GM19328 (cell line): Measurements from ENCODE around the gene SAXO1.
"Not testable (repeated sequence)": the region's sequence is repeated elsewhere in the genome, so short reads cannot be mapped to it uniquely, and the experiment has no call there.

Experiments used
- ATAC-seq: cut with Tn5 transposase; IDR thresholded peaks from one replicate; pipeline ENCODE4 v1.9.1; 2021; ENCODE audit warnings: mild to moderate bottlenecking, moderate library complexity; ENCODE audit not compliant: unreplicated experiment

SAXO1 gene

DNA sequence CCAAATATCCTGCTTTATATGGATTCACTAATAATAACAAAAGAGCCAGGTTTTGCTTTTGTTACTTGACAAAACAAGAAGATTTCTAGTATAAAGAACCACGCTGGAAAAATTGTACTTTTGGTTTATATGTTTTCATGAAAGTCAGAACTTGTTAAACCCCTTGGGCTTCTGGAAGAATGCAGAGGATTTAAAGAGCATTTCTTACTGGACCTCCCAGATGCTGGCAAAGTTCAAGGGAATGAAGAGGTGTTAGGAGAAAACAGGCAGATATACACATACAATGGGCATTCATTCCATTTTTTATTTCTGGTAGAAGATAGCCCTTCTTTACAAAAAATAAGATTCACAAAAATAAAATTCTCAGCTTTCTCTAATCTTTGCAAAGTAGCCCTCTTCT, 61.1 kb downstream of the SAXO1 start:
- no peak for ATAC-seq

DNA sequence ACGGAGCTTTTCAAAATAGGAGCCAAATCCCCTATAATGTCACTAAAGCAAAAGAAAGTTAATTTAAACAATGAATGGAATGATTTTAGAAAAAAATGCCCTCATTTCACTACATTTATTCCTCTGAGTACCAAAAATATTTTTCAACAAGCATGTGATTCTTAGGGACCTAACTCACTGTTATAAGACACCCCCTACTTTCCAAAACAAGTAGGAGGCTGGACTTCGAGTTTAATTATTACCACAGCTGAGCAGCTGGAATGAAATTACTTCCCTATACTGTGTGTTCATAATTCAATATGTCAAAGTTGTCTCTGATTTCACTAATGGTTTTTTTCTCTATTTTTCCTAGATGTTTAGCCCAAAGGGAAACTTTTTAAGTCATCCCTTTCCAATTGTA, 61.6 kb downstream of the SAXO1 start:
- ATAC-seq: no peak

DNA sequence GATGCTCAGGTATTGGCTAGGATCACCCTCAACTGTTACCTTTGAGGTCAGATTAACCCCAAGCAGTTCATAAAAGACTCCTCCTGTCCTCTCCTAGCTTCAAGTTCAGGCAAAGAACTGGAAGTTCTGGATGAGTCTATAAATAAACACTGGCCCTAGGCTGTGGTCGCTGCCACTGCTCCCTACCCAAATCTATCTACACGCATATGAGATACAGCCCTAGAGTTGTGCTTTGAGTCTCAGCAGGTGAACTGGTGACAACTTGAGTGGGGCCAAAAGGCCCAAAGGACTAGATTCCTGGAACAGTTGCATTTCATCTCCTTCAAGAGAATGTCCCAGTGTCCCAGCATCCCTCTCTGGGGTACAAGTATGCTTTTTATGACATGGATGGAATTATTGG, 62.6 kb downstream of the SAXO1 start:
- ATAC-seq: no peak

DNA sequence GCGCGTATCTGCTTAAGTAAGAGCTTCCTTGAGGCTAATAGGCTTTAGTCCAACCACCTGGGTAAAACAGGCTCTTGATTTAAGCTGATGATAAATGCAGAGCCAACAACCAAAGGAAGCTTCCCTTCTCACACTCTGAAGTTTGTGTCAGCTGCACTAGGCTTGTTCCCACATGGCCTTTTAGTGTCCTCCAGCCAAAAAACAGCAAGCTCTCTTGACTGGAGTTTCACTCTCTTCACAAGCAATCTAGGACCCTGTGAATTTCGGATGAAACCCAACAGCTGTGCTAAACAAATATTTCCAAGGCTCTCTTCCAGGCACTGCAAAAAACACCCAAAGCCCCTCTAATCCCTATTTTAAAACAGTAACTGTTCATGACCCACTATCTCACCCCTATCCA, 63.9 kb downstream of the SAXO1 start:
- no peak for ATAC-seq

DNA sequence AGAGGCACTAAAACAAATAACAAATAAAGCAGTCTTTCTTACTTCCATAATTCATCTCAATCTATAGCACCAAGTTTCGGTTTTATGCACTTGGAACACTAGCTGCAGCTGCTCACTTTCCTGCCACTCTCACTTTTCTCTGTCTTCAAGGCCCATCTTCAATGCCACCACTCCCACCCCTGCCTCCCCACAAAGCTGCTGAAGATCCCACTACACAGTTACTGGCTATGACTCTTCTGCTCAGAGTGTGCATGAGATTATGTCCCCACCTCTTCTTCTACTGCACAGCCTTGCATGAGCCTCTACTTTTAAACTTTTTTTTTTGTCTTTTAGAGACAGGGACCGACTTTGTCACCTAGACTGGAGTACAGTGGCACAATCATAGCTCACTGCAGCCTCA, 77.4 kb downstream of the SAXO1 start:
- no peak for ATAC-seq

DNA sequence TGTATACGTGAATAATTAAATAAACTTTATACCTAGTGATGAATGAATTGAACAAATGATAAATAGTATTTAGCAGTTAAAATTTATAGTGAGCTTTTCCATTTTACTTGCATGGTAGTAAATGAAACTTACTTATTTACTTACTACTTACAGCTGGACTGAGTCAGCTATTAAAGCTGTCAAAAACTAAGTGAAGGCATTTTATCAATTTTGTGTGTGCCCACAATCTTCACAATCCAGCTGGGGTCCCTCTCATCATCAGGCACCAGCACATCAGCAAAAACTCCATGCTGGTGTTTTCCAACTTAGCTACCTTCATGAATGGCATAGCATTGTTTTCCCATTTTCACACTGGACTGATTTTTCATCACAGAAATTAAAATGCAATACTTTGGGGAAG, 81.1 kb downstream of the SAXO1 start:
- no peak for ATAC-seq

DNA sequence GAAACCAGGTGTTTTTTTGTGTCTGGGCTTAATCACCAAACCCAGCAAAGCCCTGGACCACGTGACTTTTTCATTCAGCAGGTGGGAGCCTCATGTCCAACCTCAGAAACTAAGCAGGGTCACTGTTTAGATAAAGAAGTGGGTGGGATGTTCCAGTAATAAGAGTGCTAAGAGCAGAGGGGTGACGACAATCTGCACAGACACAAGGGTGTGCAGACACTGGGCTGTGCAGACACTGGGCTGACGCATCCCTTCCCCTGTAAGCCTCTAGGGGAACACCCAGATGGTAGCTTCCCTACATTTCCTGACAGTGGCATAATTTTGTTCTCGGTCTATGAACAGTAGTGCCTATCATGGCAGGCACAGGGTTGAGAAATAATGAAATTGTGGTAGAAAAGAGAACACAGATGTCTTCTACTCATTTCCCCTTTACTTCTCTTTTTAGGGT, 85.1 kb downstream of the SAXO1 start:
- ATAC-seq: no peak

DNA sequence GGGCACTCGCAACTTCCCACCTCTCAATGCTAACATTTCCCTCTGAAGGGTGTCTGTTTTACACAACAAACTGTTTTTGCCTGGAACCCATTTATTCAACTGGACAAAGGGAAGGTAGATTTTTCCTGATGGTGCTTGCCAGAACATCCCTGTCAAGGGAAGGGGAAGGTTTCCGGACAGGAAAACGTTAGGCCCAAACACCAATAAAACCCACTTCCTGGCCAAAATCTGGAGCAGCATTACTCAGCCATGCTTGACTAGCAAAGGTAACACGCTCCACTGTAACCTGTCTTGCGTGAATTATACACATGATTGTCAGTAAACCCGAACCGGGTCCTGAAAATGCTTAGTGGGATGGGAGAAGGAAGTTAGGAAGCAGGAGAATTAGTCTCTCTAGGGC, 90.2 kb downstream of the SAXO1 start:
- ATAC-seq: no peak

DNA sequence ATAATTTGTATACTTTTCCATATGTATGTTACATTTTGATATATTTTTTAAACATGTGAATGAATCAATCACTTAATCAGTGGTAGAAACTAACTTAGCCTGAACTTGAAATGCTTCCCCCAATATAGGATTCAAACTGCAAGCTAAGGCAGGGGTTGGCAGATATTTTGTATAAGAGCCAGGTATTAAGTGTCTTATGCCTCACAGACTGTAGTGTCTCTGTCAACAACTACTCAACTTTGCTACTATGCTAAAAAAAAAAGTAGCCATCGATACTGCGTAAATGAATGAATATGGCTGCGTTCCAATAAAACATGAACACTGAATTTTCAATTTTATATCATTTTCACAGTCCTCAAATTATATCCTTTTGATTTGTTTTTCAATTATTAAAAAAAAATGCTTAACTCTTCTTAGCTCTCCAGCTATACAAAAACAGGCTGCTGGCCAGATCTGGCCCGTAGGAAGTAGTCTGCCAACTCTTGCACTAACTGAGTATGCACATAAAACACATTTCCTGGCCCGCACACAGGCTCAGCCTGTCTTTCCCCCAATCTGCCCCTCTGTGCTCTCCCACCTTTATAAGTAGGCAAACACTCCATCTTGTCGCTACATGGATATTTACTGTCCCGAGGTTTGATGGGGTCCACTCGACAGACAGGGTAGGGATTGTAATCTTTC, 91.8 kb downstream of the SAXO1 start:
- no peak for ATAC-seq

DNA sequence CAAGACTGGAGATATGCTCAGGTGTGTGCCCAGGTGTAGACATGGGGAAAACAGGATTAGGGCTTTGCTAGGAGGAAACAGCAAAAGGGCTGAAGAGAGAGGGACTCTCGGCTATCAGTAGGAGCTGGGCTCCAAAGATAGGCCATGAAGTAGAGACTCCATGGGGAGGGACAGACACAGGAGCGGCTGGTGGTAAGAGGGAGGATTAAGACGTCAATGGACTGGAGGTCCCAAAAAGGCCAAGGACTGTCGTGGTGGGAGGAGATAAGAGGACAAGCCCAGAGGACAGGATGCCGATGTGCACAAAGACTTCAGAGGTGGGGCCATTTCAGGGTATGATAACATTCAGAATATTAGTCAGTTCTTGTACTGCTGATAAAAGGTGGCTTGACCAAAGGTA, 93.1 kb downstream of the SAXO1 start:
- ATAC-seq: no peak

DNA sequence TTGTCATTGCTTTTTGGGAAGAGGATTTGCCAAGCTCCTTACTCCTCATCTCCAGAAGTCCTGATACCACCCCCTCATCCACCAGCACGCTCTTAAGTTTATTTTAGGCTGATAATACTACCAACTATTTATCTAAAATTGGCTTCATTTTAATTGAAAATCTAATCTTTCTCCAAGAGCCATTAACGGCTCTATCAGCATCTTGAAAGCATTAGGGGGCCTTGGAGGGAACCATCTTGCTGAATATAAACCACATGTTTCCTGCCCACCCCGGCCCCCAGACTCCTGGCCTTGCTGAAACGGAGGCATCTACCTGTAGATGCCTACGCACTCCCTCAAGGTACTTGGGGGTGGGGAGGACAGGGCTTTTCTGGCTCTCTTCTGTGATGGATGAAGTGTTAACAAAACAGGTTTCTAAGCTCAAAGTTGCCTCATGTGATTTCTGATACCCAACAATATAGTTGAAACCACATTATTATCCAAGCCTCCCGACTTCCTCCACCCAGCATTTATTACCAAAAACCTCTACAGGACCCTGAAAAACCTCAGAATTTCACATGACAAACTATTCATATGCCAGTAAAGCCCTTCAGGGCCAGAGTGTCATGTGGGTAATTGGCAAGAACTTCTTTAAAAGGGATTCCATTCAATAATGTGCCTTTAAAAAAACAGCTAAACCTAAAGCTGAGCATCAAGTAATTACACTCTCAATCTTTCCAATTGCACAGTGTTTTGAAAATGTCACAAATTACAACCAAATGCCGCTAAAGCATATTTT, 96.7 kb downstream of the SAXO1 start:
- ATAC-seq: no peak

DNA sequence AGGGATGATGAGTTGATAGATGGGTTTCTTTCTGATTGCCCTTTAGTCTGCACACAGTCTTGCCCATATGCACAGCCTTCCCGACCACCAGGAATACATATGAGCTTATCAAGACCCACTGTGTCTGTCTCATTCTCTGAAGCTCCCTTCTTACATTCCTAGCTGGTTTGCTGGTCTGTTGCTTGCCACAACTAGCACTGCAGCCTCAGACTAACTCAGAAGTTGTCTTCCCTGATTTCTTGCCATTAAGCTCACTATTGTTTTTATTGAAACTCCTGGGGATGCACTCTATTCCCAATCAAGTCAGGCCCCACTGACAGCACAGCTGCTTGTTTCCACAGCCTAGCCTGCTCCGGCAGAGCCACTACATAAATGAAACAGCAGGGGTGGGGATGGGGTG, 97.5 kb downstream of the SAXO1 start:
- ATAC-seq: no peak

DNA sequence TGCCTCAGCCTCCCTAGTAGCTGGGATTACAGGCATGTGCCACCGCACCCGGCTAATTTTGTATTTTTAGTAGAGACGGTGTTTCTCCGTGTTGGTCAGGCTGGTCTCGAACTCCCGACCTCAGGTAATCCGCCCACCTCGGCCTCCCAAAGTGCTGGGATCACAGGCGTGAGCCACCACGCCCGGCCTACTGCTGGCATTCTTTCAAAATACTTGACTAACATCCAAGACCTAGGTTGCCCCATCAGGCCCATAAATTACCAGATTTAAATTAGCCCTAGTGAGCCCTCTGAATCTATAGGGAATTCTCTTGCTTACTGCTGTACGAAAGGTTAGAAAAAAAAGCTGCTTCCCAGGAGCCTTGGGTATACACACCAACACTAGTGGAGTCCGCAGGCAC, 102.4 kb downstream of the SAXO1 start:
- ATAC-seq: not testable (repeated sequence)

DNA sequence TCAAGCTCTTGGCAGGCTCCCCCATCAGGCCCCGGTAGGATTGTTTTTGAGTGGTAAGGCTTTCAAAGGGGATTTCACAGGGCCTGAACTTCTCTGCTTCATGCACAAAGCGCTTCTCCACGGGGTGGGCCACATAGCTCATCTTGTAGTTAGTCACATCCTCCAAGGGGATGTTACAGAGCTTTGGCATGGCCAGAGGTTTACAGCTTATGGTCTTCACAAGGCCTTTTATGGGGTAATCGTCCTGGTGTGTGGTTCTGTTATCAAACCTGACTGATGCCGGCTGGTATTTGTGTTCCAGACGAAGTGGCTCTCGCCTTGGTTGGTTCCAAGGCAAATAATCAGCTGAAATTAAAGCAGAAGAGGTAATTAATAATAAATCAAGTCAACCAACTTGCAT, 104.3 kb downstream of the SAXO1 start:
- ATAC-seq: no peak

DNA sequence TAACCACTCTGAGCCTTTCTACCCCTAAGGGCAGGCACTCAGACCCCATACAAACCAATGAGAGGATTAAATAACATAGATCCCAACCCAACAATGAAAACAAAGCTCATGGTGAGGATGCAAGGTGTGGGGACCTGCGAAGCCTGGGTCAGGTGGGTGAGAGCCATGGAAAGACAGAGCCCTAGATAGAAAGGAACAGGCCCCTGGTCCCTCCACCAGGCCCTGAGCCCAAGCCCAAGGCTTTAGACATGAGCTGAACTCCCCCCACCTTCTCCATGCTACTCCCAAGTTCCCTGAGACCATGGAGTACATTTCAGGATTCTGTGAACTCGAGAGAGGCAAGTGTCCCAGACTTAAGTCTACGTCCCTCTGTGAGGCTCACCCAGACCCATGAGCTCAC, 106.5 kb downstream of the SAXO1 start:
- ATAC-seq: no peak

DNA sequence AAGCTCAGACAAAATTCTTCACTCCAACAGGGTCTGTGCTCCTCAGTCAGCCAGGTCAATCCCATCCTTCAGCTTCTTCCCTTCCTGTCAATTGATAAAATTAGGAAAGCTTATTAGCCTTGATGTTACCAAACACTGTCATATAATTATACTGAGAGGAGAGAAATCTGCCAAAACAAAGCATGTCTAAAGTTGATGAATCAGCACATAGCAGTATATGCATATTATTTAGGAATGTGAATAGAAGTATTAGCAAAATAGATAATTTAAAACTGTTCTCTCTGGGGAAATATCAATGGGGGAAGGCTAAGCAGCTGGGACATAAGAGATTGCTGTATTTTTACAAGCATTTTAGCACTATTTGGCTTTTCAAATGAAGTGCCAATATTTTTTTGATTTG, 107.1 kb downstream of the SAXO1 start:
- ATAC-seq: no peak

DNA sequence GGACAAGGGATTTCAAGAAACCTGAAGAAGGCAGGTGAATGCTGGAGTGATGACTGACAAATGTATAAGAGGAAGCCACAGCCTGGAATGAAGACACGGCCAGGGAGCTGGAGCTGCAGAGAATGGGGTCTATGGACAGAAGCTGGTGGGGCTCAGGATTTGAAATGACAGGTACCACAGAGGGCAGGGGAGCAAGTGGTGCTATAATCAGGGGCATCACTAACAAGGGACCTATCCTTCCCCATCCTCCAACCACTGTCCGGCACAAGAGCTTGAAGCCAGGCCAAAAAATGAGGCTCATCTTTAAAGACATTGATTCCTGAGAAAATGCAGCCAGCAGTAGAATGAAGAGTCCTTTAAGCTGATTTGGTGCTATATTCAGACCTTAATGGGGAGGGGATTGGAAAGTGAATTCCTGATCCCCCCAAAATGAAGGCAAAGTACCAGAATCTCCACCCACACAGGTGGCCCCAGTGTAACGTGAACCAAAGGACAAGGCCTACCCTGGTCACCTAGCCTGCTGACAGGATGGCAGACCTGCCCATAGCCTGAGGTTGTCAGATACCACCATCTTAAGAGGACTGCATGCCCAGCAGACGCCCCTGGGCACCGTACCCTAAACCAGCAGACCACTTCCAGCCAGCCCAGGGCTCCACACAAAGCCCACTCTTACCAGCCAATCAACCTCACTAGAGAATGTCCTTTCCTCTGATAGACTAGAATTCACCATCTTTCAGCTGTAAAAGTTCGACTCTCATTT, 109.2 kb downstream of the SAXO1 start:
- no peak for ATAC-seq

DNA sequence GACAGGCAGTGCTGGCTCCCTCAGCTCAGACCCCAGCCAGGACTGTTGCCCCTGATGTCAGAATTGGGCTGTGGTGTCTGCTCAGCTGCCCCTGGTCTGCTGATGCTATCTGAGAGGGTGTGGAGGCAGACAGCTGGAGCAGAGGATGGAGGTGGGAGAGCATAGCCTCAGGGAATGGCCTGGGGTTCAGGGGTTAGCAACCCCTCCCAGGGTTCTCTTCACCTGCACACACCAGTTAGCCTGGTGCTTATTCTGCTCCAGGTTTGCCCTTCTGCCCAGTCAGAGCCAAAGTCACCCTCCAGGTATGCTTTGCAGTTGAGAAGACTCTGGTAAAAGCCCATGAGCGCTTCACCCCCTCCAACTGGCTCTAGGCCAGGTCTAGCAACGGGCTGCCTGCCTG, 109.8 kb downstream of the SAXO1 start:
- no peak for ATAC-seq

DNA sequence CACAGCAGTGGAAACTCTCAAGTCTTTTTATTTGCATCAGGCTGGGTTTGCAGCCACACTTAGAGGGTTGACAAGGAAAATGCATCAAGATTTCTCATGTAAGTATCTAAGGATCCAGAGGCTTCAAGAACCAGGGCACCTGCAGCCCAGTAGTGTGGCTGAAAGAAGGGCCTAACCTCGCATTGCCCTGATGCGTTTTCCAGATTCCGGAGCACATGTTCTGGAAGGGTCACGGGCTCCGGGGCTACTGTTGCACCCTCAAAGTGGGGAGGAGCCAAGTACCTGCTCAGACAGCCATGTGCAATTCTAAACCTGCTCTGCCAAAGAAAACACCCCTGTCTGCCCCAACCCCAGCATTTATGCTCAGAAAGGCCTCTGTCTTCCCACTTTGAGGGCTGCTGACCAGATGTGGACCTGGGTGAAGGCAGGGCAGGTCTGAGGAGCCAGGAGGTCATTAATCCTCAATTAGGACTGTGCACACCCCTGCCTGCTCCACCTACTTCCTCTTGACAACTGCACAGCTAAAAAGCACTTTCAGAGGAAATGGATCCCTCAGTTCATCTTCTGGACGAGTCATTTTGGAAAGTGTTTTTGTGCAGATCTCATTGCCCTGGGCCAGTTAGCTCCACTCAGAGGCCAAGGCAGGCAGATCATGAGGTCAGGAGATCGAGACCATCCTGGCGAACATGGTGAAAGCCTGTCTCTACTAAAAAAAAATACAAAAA, 110.7 kb downstream of the SAXO1 start:
- ATAC-seq: no peak

DNA sequence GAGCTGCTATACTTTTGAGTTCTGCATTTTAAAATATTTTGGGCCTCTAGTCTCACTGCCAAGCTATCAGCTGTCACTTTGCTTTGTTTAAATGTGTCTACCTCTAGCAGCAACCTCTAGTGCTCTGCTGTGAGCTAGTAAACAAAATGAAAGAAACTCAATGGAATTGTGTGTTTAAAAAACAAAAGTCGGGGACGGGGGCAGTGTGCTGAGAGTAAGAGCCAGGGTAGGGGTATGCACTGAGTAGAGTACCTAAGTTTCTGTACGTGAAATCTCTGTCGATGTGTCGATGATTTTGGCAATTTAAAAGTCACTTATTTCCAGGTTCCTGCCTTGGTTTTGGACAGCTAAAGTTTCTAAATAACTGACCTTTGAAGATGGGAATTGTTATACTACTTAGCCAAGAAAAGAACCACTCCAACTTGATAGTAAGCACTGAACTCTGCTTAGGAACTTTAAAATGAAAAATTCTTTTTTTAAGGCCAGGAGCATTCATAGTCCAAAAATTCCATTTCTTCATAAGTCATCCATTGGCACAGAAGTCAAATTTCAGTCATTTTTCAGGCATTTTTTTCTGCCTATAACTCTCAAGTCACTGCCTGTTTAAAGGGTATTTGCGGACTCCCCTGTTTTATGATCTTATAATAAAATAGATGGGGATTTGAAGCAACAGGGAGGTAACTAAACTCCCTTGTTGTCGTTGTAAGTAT, 111.5 kb downstream of the SAXO1 start:
- ATAC-seq: no peak
